ENCODE results near the gene SERPINA4.

GRCh38 chr14:94562022-94562421 is 780 bp downstream of the SERPINA4 start:
- TF ChIP-seq POLR2AphosphoS5 (IDR thresholded peaks at IDR 0.05) (no peak), CTCF (IDR thresholded peaks at IDR 0.05) (no peak), POLR2A (IDR thresholded peaks at IDR 0.05) (no peak), EP300 (IDR thresholded peaks at IDR 0.05) (no peak)
